KMS-11 (cell line): Measurements from ENCODE around the gene PRRX1.

ENCODE experiments used
- H2AFZ ChIP-seq: fragments of 200-600 bp; sonication (generic); 2 replicates; pipeline ENCODE4 v1.6.1; 2016; ENCODE audit warnings: antibody characterized with exemption, mixed run types, low read depth
- H3K27ac ChIP-seq: fragments of 200-600 bp; sonication (generic); 2 replicates; pipeline ENCODE4 v1.6.1; 2016; ENCODE audit warnings: mild to moderate bottlenecking, mixed run types
- H3K27me3 ChIP-seq: fragments of 200-600 bp; sonication (generic); 2 replicates; pipeline ENCODE4 v1.6.1; 2017; ENCODE audit warnings: mild to moderate bottlenecking, low read depth, mixed run types, moderate library complexity; ENCODE audit not compliant: insufficient read depth
- H3K36me3 ChIP-seq: fragments of 200-600 bp; sonication (generic); 2 replicates; pipeline ENCODE4 v1.6.1; 2017; ENCODE audit warnings: mild to moderate bottlenecking, mixed run types; ENCODE audit not compliant: insufficient read depth
- H3K4me1 ChIP-seq: fragments of 200-600 bp; sonication (generic); 2 replicates; pipeline ENCODE4 v1.6.1; 2016; ENCODE audit warnings: mild to moderate bottlenecking, low read depth, mixed run types; ENCODE audit not compliant: poor library complexity, severe bottlenecking
- H3K4me2 ChIP-seq: fragments of 200-600 bp; sonication (generic); 2 replicates; pipeline ENCODE4 v1.7.0; 2016; ENCODE audit warnings: mild to moderate bottlenecking, mixed run types
- H3K4me3 ChIP-seq: fragments of 200-600 bp; sonication (generic); IDR thresholded peaks from 2 replicates; pipeline ENCODE4 v1.6.1; 2017; ENCODE audit warnings: low read depth, low read length, mixed read lengths; ENCODE audit not compliant: insufficient read depth
- H3K79me2 ChIP-seq: fragments of 200-600 bp; sonication (generic); 2 replicates; pipeline ENCODE4 v1.6.1; 2016; ENCODE audit warnings: low read depth, mixed run types; ENCODE audit not compliant: insufficient read depth
- H3K9ac ChIP-seq: fragments of 200-600 bp; sonication (generic); 2 replicates; pipeline ENCODE4 v1.6.1; 2016; ENCODE audit warnings: mild to moderate bottlenecking, mixed run types
- H4K20me1 ChIP-seq: fragments of 200-600 bp; sonication (generic); 2 replicates; pipeline ENCODE4 v1.6.1; 2016; ENCODE audit warnings: mild to moderate bottlenecking, mixed run types; ENCODE audit not compliant: insufficient read depth
- CTCF ChIP-seq: fragments of 200-600 bp; sonication (generic); conservative IDR thresholded peaks from 2 replicates; pipeline ENCODE4 v1.6.1; 2017; ENCODE audit warnings: low read depth, mild to moderate bottlenecking, antibody characterized with exemption, low read length, moderate library complexity, mixed read lengths

PRRX1 gene

GRCh38 chr1:170676628-170677027 is 12.7 kb downstream of the PRRX1 start:
- H3K27me3 ChIP-seq: no peaks in the 10 kb centered on the region

GRCh38 chr1:170678027-170678600 is 14.2 kb downstream of the PRRX1 start:
- Histone ChIP-seq H3K9ac (no peak overlapping the region), H3K4me2 (no peak overlapping the region), H3K27ac (no peak overlapping the region), H3K4me1 (no peaks in the 10 kb centered on the region), H3K36me3 (no peaks in the 10 kb centered on the region), H3K79me2 (no peaks in the 10 kb centered on the region), H3K4me3 (no peak overlapping the region), H2AFZ (no peak overlapping the region), H3K27me3 (no peaks in the 10 kb centered on the region), H4K20me1 (no peaks in the 10 kb centered on the region)
- no peak for TF ChIP-seq CTCF

More at GRCh38 chr1:170676628-170677027, 12.7 kb downstream of the PRRX1 start:
- Histone ChIP-seq H3K4me1 (no peaks in the 10 kb centered on the region), H3K36me3 (no peaks in the 10 kb centered on the region), H3K4me2 (no peak overlapping the region), H4K20me1 (no peaks in the 10 kb centered on the region), H3K9ac (no peak overlapping the region), H3K27ac (no peak overlapping the region), H3K4me3 (no peak overlapping the region), H2AFZ (no peak overlapping the region), H3K79me2 (no peaks in the 10 kb centered on the region)
- no peak for TF ChIP-seq CTCF

GRCh38 chr1:170680428-170680827 is 16.5 kb downstream of the PRRX1 start:
- Histone ChIP-seq H4K20me1 (no peaks in the 10 kb centered on the region), H3K4me3 (no peak overlapping the region), H3K27me3 (no peaks in the 10 kb centered on the region), H2AFZ (no peak overlapping the region), H3K4me2 (no peak overlapping the region), H3K4me1 (no peaks in the 10 kb centered on the region), H3K79me2 (no peaks in the 10 kb centered on the region), H3K9ac (no peak overlapping the region), H3K27ac (no peak overlapping the region), H3K36me3 (no peaks in the 10 kb centered on the region)
- no peak for TF ChIP-seq CTCF

- no peak for TF ChIP-seq CTCF
- Histone ChIP-seq H3K9ac (no peak overlapping the region), H3K4me1 (no peaks in the 10 kb centered on the region), H3K4me3 (no peak overlapping the region), H3K27ac (no peak overlapping the region), H3K79me2 (no peaks in the 10 kb centered on the region), H3K4me2 (no peak overlapping the region), H3K27me3 (no peaks in the 10 kb centered on the region), H4K20me1 (no peaks in the 10 kb centered on the region), H2AFZ (no peak overlapping the region), H3K36me3 (no peaks in the 10 kb centered on the region)
Observed at GRCh38 chr1:170682169-170682568, 18.2 kb downstream of the PRRX1 start.
